OCI-LY3 (cell line): Measurements from ENCODE around the gene NDUFS7.
A peak's percentile ranks its signal among the peaks of the same experiment; 100 is the strongest.

ENCODE experiments used
- H2AFZ ChIP-seq: fragments of 200-600, 300-600 bp; shearing (Covaris generic); 2 replicates; pipeline ENCODE4 v1.6.0; 2014; ENCODE audit warnings: antibody characterized with exemption, low read depth, low read length
- H3K27ac ChIP-seq: fragments of 200-600, 300-600 bp; sonication (generic); 2 replicates; pipeline ENCODE4 v1.5.1; 2014; ENCODE audit warnings: mild to moderate bottlenecking, low read length, moderate library complexity, mixed read lengths
- H3K27me3 ChIP-seq: fragments of 200-600, 300-600 bp; sonication (generic); 2 replicates; pipeline ENCODE4 v1.6.1; 2014; ENCODE audit warnings: low read depth, low read length, mixed read lengths
- H3K36me3 ChIP-seq: fragments of 200-600, 300-600 bp; sonication (generic); replicated peaks from 2 replicates; pipeline ENCODE3; 2014; ENCODE audit warnings: low read depth, low read length, mixed read lengths
- H3K4me1 ChIP-seq: fragments of 300-600, 200-600 bp; sonication (generic); 2 replicates; pipeline ENCODE4 v1.6.1; 2014; ENCODE audit warnings: low read length, mixed read lengths
- H3K4me2 ChIP-seq: fragments of 200-600, 300-600 bp; sonication (generic); 2 replicates; pipeline ENCODE4 v1.6.1; 2014; ENCODE audit warnings: low read length, mixed read lengths
- H3K4me3 ChIP-seq: fragments of 300-600, 200-600 bp; sonication (generic); 2 replicates; pipeline ENCODE4 v1.5.1; 2014; ENCODE audit warnings: antibody characterized with exemption, mild to moderate bottlenecking, low read length, moderate library complexity
- H3K79me2 ChIP-seq: fragments of 300-600, 200-600 bp; shearing (Covaris generic); 2 replicates; pipeline ENCODE4 v1.6.1; 2014; ENCODE audit warnings: mild to moderate bottlenecking, low read length, mixed read lengths
- H3K9ac ChIP-seq: fragments of 300-600, 200-600 bp; shearing (Covaris generic); 2 replicates; pipeline ENCODE4 v1.6.0; 2014; ENCODE audit warnings: mild to moderate bottlenecking, low read length, moderate library complexity
- H3K9me3 ChIP-seq: fragments of 200-600, 300-600 bp; shearing (Covaris generic); 2 replicates; pipeline ENCODE4 v1.6.1; 2014; ENCODE audit warnings: low read length, mixed read lengths; ENCODE audit not compliant: insufficient read depth
- H4K20me1 ChIP-seq: fragments of 200-600, 300-600 bp; sonication (generic); 2 replicates; pipeline ENCODE4 v1.6.1; 2016; ENCODE audit warnings: low read length, mixed read lengths; ENCODE audit not compliant: insufficient read depth
- EZH2phosphoT487 ChIP-seq: fragments of 200-600 bp; shearing (Covaris generic); IDR thresholded peaks from 2 replicates; pipeline ENCODE4 v1.6.1; 2018; ENCODE audit warnings: antibody characterized with exemption, mixed run types, low read depth
- TF ChIP-seq, protein P1 (sequence below): fragments of 200-600, 300-600 bp; sonication (generic); IDR thresholded peaks from 2 replicates; pipeline ENCODE4 v1.5.1; 2014; ENCODE audit warnings: antibody characterized with exemption, low read length, low read depth

Gene NDUFS7

DNA sequence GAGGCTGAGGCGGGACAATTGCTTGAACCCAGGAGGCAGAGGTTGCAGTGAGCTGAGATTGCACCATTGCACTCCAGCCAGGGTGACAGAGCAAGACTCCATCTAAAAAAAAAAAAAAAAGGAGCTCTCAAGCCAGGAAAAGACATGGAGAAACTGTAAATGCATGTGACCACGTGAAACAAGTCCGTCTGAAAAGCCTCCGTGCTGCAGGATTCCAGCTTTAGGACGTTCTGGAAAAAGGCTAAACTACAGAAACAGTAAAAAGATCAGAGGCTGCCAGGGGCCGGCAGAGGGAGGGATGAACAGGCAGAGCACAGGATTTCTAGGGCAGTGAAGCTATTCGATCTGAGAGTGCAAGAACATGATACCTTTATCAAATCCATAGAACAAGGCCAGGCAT lies 40.7 kb upstream of the NDUFS7 start:
- Histone ChIP-seq H4K20me1 (no peaks in the 10 kb centered on the region), H3K79me2 (no peaks in the 10 kb centered on the region), H3K36me3 (no peaks in the 10 kb centered on the region), H3K4me1 (peaks cover 26% of the 10 kb centered on the region), H3K4me2 (no peak overlapping the region), H3K4me3 (no peak overlapping the region), H3K27ac (no peak overlapping the region), H3K27me3 (peaks cover 17% of the 10 kb centered on the region), H3K9ac (no peak overlapping the region), H2AFZ (no peak overlapping the region), H3K9me3 (no peaks in the 10 kb centered on the region)
- TF ChIP-seq, protein P1, sequence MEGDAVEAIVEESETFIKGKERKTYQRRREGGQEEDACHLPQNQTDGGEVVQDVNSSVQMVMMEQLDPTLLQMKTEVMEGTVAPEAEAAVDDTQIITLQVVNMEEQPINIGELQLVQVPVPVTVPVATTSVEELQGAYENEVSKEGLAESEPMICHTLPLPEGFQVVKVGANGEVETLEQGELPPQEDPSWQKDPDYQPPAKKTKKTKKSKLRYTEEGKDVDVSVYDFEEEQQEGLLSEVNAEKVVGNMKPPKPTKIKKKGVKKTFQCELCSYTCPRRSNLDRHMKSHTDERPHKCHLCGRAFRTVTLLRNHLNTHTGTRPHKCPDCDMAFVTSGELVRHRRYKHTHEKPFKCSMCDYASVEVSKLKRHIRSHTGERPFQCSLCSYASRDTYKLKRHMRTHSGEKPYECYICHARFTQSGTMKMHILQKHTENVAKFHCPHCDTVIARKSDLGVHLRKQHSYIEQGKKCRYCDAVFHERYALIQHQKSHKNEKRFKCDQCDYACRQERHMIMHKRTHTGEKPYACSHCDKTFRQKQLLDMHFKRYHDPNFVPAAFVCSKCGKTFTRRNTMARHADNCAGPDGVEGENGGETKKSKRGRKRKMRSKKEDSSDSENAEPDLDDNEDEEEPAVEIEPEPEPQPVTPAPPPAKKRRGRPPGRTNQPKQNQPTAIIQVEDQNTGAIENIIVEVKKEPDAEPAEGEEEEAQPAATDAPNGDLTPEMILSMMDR, result no peak
- TF ChIP-seq EZH2phosphoT487, result no peak

DNA sequence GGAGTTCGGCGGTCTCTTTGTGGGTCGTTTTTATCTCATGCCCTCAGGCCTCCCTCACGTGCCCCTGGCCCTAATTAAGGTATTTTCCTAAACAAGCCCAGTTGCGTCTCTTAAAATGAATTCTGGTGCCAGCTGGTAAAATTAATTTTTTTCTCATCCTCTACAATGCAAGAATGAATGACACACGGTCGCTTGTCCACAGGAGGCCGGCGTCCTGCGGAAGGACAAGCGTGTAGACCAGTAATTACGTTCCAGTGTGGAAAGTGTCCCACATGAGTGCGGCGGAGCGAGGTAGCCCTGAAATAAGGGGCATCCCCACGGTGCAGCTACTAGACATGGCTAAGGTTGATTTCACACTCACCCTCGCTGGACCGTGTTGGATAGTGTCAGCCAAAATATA lies 34.5 kb upstream of the NDUFS7 start:
- TF ChIP-seq, protein P1, result no peak
- TF ChIP-seq EZH2phosphoT487, result 0 out of 2 replicates have a peak, but pooled peaks have one; percentile 27
- H3K9ac ChIP-seq, result no peak overlapping the region

DNA sequence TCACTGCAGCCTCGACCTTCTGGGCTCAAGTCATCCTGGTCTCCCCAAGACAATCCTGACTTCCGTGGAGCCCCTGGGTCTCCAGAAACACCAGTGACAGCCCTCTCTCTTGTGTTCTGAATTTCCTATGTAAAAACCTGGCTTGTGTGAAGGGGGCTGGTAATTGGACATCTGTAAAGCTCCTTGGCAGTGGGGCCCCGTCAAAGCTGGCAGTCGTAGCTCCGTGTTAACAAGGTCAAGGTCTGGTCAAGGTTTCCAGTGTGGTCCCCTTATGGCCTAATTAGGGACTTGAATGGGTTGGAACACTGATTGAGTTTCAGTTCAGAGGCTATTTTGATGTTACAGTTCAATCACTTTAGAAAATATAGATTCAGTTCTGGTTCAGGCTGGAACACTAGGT lies 32.8 kb upstream of the NDUFS7 start:
- TF ChIP-seq EZH2phosphoT487, result no peak
- TF ChIP-seq, protein P1, result no peak
- Histone ChIP-seq H2AFZ (no peak overlapping the region), H3K4me1 (peaks cover 27% of the 10 kb centered on the region), H3K79me2 (peaks cover 8% of the 10 kb centered on the region; the same call in 1 of the 2 replicates), H3K27me3 (peaks cover 11% of the 10 kb centered on the region), H3K9ac (no peak overlapping the region), H3K9me3 (no peaks in the 10 kb centered on the region), H3K36me3 (no peaks in the 10 kb centered on the region), H3K27ac (no peak overlapping the region), H3K4me2 (no peak overlapping the region), H4K20me1 (no peaks in the 10 kb centered on the region), H3K4me3 (no peak overlapping the region)

More for the DNA sequence above, 34.5 kb upstream of the NDUFS7 start:
- no peaks in the 10 kb centered on the region for H3K79me2 ChIP-seq
- H3K9me3 ChIP-seq, result no peaks in the 10 kb centered on the region
- peaks cover 11% of the 10 kb centered on the region for H3K27me3 ChIP-seq
- H3K4me3 ChIP-seq, result peak overlapping the region; percentile 18
- H3K4me1 ChIP-seq, result peaks cover 39% of the 10 kb centered on the region
- H4K20me1 ChIP-seq, result no peaks in the 10 kb centered on the region
- H3K4me2 ChIP-seq, result peak overlapping the region; percentile 68
- H3K36me3 ChIP-seq, result no peaks in the 10 kb centered on the region
- H3K27ac ChIP-seq, result no peak overlapping the region
- H2AFZ ChIP-seq, result no peak overlapping the region

DNA sequence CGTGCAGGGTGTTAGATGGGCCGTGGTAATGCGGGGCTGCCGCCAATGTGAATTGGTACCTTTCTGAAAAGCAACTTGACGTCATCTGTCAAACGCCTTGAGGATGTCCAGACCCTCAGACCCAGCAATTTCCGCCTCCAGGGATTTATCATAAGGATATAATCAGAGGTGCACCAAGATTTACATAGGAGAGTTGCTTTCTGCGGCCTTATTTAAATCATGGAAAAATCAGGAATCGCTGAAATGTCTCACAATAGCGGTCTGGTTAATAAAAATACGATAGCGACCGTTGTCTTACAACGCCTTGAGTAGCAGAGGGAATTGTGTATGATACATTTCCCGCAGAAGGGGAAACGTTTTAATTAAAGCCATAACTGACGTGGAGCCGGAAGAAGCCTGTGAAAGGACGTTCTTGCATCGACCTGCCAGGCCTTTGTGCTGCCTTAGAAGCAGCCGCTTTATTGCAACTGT lies 32.3 kb upstream of the NDUFS7 start:
- Histone ChIP-seq H3K4me3 (no peak overlapping the region), H3K9ac (no peak overlapping the region), H3K27me3 (peaks cover 11% of the 10 kb centered on the region), H3K4me2 (no peak overlapping the region), H3K36me3 (no peaks in the 10 kb centered on the region), H3K4me1 (peaks cover 25% of the 10 kb centered on the region), H3K79me2 (peaks cover 11% of the 10 kb centered on the region; the same call in 1 of the 2 replicates), H4K20me1 (no peaks in the 10 kb centered on the region), H3K9me3 (no peaks in the 10 kb centered on the region), H3K27ac (no peak overlapping the region), H2AFZ (no peak overlapping the region)
- TF ChIP-seq EZH2phosphoT487, result no peak
- TF ChIP-seq, protein P1, result no peak
